ENCODE results near the gene PTTG1.

DNA sequence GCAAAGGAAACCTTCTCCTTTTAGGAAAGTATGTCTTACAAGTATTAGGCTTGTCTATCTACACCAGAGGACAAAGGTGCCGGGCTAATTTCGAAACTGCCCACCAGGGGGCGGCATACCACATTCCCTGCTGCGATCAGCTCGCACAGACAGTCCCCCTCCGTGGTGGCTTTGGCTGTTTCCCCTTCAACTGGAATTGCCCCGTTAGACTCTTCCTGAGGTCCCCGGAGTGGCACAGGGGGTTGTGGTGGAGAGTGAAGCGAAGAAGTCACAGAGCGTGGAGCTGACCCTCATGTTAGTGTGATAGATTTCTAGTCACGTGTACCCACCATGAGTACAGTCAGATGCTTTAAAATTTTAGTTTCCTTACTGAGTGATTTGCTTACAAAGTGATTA, 17.5 kb downstream of the PTTG1 start:
- TF ChIP-seq, protein P1, sequence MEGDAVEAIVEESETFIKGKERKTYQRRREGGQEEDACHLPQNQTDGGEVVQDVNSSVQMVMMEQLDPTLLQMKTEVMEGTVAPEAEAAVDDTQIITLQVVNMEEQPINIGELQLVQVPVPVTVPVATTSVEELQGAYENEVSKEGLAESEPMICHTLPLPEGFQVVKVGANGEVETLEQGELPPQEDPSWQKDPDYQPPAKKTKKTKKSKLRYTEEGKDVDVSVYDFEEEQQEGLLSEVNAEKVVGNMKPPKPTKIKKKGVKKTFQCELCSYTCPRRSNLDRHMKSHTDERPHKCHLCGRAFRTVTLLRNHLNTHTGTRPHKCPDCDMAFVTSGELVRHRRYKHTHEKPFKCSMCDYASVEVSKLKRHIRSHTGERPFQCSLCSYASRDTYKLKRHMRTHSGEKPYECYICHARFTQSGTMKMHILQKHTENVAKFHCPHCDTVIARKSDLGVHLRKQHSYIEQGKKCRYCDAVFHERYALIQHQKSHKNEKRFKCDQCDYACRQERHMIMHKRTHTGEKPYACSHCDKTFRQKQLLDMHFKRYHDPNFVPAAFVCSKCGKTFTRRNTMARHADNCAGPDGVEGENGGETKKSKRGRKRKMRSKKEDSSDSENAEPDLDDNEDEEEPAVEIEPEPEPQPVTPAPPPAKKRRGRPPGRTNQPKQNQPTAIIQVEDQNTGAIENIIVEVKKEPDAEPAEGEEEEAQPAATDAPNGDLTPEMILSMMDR (conservative IDR thresholded peaks at IDR 0.05; ENCODE audit: low read depth, low read length): peak; percentile 85
- TF ChIP-seq POLR2A (IDR thresholded peaks at IDR 0.05; ENCODE audit: low read depth, low read length): no peak
- no peak for TF ChIP-seq FOS (IDR thresholded peaks at IDR 0.05; ENCODE audit: low read depth, low read length)
- no peak for TF ChIP-seq RCOR1 (IDR thresholded peaks at IDR 0.05; ENCODE audit: insufficient replicate concordance, low read length)
- TF ChIP-seq, protein P2, sequence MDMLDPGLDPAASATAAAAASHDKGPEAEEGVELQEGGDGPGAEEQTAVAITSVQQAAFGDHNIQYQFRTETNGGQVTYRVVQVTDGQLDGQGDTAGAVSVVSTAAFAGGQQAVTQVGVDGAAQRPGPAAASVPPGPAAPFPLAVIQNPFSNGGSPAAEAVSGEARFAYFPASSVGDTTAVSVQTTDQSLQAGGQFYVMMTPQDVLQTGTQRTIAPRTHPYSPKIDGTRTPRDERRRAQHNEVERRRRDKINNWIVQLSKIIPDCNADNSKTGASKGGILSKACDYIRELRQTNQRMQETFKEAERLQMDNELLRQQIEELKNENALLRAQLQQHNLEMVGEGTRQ (IDR thresholded peaks at IDR 0.05; ENCODE audit: low read depth, low read length): peak; percentile 64
- TF ChIP-seq SMC3 (IDR thresholded peaks at IDR 0.05; ENCODE audit: low read depth, low read length): peak; percentile 71
- TF ChIP-seq RAD21 (IDR thresholded peaks at IDR 0.05; ENCODE audit: low read length): peak; percentile 70

Data from IMR-90 (cell line).